ENCODE data around the gene MMP7. TPM values are rescaled to one million over a fixed set of nuclear protein-coding genes. Genes with fewer than 3 reads are reported as not detected.

MMP7 gene
- total RNA-seq, 3 donors from 2014 or later (not counting 1 experiment from before 2014, with no cell fraction given) = not detected

GRCh38 chr11:102575012-102575411 is 44.5 kb upstream of the MMP7 start:
- Histone ChIP-seq H3K4me3 (ENCODE audit: low read length) (no peak overlapping the region), H3K27ac (ENCODE audit: low read length) (no peak overlapping the region), H3K36me3 (ENCODE audit: control insufficient read depth, insufficient read depth, low read length) (no peaks in the 10 kb centered on the region), H3K9me3 (ENCODE audit: control insufficient read depth, insufficient read depth, low read length) (no peaks in the 10 kb centered on the region), H3K4me1 (ENCODE audit: control insufficient read depth, insufficient read depth, low read length) (peaks cover 5% of the 10 kb centered on the region), H3K27me3 (ENCODE audit: control insufficient read depth, insufficient read depth, low read length) (no peaks in the 10 kb centered on the region)
- Mint-ChIP-seq H3K4me1 (peaks cover 19% of the 10 kb centered on the region in 2 donors), H3K4me3 (no peak overlapping the region), H3K9me3 (no peaks in the 10 kb centered on the region), H3K27ac (no peak overlapping the region), H3K27me3 (ENCODE audit: low read depth in 2 of 2) (peaks cover 3 to 11% of the 10 kb centered on the region in 2 donors), H3K36me3 (no peaks in the 10 kb centered on the region)
- intact Hi-C loops (cut with micrococcal nuclease) = no loop called here
- ATAC-seq (no peak), DNase-seq (no peak)
- TF ChIP-seq CTCF (IDR thresholded peaks at IDR 0.05) = no peak
- WGBS (ENCODE audit: insufficient coverage) = 96% methylated on average over 2 of the region's 2 CpGs

DNA sequence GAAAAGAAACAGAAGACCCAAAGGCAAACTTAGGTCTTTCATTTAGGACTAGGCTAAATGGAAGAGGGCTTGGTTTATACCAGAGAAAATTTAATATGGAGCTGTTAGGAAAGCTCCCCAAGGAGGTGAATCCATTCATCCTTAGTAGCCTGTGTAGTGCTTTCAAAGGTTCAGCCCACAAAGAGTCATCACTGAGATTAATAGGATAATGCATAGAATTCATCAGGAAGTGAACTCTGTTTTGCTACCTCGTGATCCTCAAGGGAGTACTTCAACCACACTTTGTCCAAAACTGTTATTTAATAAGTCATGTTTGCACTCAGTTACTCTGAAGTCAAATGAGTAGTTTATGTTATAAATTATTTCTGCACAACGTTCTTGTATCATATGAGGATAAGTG is 43.3 kb upstream of the MMP7 start:
- no peaks in the 10 kb centered on the region for H3K9me3 ChIP-seq (ENCODE audit: control insufficient read depth, insufficient read depth, low read length)
- DNase-seq (no peak), ATAC-seq (no peak)
- no peaks in the 10 kb centered on the region for H3K36me3 ChIP-seq (ENCODE audit: control insufficient read depth, insufficient read depth, low read length)
- H3K4me1 ChIP-seq (ENCODE audit: control insufficient read depth, insufficient read depth, low read length) = peaks cover 5% of the 10 kb centered on the region
- H3K27me3 ChIP-seq (ENCODE audit: control insufficient read depth, insufficient read depth, low read length) = no peaks in the 10 kb centered on the region
- no peaks in the 10 kb centered on the region for H3K9me3 Mint-ChIP-seq
- no peak overlapping the region for H3K4me3 Mint-ChIP-seq
- no peak overlapping the region for H3K27ac Mint-ChIP-seq
- peaks cover 3 to 11% of the 10 kb centered on the region in 2 donors for H3K27me3 Mint-ChIP-seq (ENCODE audit: low read depth in 2 of 2)
- no peaks in the 10 kb centered on the region for H3K36me3 Mint-ChIP-seq
- no peak overlapping the region for H3K4me3 ChIP-seq (ENCODE audit: low read length)
- H3K27ac ChIP-seq (ENCODE audit: low read length) = no peak overlapping the region
- WGBS (ENCODE audit: insufficient coverage) = no CpG with 5 or more reads among the region's 2 CpGs
- peaks cover 19% of the 10 kb centered on the region in 2 donors for H3K4me1 Mint-ChIP-seq
- no peak for TF ChIP-seq CTCF (IDR thresholded peaks at IDR 0.05)
- intact Hi-C loops (cut with micrococcal nuclease) = no loop called here

DNA sequence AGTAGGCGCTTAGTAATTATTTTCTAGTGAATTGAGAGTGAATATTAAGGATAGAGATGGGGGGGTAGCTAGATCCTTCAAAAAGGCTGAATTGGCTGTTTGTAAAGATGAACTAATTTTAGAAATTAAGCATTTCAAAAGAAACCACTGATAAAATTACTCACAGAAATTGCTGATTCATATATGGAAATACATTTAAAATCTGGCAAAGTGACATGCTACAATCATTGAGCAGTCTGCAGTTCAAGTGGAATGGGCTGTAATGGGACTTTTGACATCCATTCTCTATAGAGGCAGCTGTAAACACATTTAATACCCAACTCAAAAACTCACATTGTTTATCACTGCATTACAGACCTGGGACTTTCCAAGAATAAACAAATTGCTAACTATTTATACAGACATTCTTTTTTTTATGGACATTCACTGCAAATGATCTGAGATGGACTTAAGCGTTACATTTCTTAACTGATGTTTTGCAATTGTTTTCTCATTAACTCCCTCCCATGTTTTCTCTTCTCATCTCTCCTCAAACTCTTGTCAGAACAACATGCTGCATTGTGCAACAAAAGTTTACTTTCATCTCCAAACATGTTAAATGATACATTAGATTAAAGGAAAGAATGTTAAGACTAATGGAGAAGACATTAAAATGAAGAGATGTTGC is 42.1 kb upstream of the MMP7 start:
- DNase-seq (no peak), ATAC-seq (no peak)
- H3K27me3 Mint-ChIP-seq (ENCODE audit: low read depth in 2 of 2) = peaks cover 3 to 11% of the 10 kb centered on the region in 2 donors
- TF ChIP-seq CTCF (IDR thresholded peaks at IDR 0.05) = no peak
- H3K4me1 Mint-ChIP-seq = peaks cover 17 to 18% of the 10 kb centered on the region in 2 donors
- peaks cover 4% of the 10 kb centered on the region for H3K4me1 ChIP-seq (ENCODE audit: control insufficient read depth, insufficient read depth, low read length)
- no peak overlapping the region for H3K4me3 ChIP-seq (ENCODE audit: low read length)
- WGBS (ENCODE audit: insufficient coverage) = 88% methylated on average over 2 of the region's 2 CpGs
- H3K27ac ChIP-seq (ENCODE audit: low read length) = no peak overlapping the region
- no peaks in the 10 kb centered on the region for H3K9me3 Mint-ChIP-seq
- no peaks in the 10 kb centered on the region for H3K36me3 ChIP-seq (ENCODE audit: control insufficient read depth, insufficient read depth, low read length)
- H3K27ac Mint-ChIP-seq = no peak overlapping the region
- intact Hi-C loops (cut with micrococcal nuclease) = no loop called here
- H3K9me3 ChIP-seq (ENCODE audit: control insufficient read depth, insufficient read depth, low read length) = no peaks in the 10 kb centered on the region
- H3K27me3 ChIP-seq (ENCODE audit: control insufficient read depth, insufficient read depth, low read length) = no peaks in the 10 kb centered on the region
- no peaks in the 10 kb centered on the region for H3K36me3 Mint-ChIP-seq
- no peak overlapping the region for H3K4me3 Mint-ChIP-seq

DNA sequence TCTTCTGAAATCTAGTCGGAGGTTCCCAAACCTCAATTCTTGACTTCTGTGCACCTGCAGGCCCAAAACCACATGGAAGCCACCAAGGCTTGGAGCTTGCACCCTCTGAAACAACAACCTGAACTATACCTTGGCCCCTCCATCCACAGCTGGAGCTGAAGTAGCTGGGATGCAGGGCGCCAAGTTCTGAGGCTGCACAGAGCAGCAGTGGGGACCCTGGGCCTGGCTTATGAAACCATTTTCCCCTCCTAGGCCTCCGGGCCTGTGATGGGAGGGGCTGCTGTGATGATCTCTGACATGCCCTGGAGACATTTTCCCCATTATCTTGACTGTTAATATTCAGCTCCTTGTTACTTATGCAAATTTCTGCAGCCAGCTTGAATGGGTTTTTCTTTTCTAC is 38.3 kb upstream of the MMP7 start:
- Histone ChIP-seq H3K27me3 (ENCODE audit: control insufficient read depth, insufficient read depth, low read length) (no peaks in the 10 kb centered on the region), H3K9me3 (ENCODE audit: control insufficient read depth, insufficient read depth, low read length) (no peaks in the 10 kb centered on the region), H3K36me3 (ENCODE audit: control insufficient read depth, insufficient read depth, low read length) (no peaks in the 10 kb centered on the region), H3K4me1 (ENCODE audit: control insufficient read depth, insufficient read depth, low read length) (peaks cover under 1% of the 10 kb centered on the region), H3K4me3 (ENCODE audit: low read length) (no peak overlapping the region), H3K27ac (ENCODE audit: low read length) (no peak overlapping the region)
- Mint-ChIP-seq H3K36me3 (no peaks in the 10 kb centered on the region), H3K4me1 (peaks cover under 1 to 3% of the 10 kb centered on the region in 2 donors), H3K27ac (no peak overlapping the region), H3K4me3 (no peak overlapping the region), H3K9me3 (no peaks in the 10 kb centered on the region), H3K27me3 (ENCODE audit: low read depth in 2 of 2) (peaks cover 3 to 11% of the 10 kb centered on the region in 2 donors)
- intact Hi-C loops (cut with micrococcal nuclease) = no loop called here
- ATAC-seq = no peak
- TF ChIP-seq CTCF (IDR thresholded peaks at IDR 0.05) = no peak
- 77% methylated on average over 3 of the region's 3 CpGs for WGBS (ENCODE audit: insufficient coverage)
- DNase-seq = no peak

Data from natural killer cell (primary cell).